Central memory CD8-positive, alpha-beta T cell (primary cell): Measurements from ENCODE around the gene HSD11B2.

Experiments
- ATAC-seq: fragments of 150-1000 bp; cut with Tn5 transposase; replicated peaks from 2 replicates; pipeline ENCODE4 v1.10.0; 2022; ENCODE audit warnings: mild to moderate bottlenecking, moderate FRiP score, moderate number of reproducible peaks; ENCODE audit not compliant: poor library complexity, severe bottlenecking; ENCODE audit errors: extremely low read depth
- DNase-seq, 2 donors: peaks; one replicate each; pipeline ENCODE4 v3.0.0; 2021; ENCODE audit warnings: low spot score in 2 of 2
- H3K27ac Mint-ChIP-seq: one replicate; pipeline ENCODE4 v1.8.0; 2022; ENCODE audit warnings: low read depth, mild to moderate bottlenecking, moderate library complexity, mixed read lengths
- H3K27me3 Mint-ChIP-seq: one replicate; pipeline ENCODE4 v1.8.0; 2022; ENCODE audit warnings: mixed read lengths
- H3K36me3 Mint-ChIP-seq: one replicate; pipeline ENCODE4 v1.8.0; 2022; ENCODE audit warnings: mild to moderate bottlenecking, moderate library complexity, mixed read lengths; ENCODE audit not compliant: insufficient read depth
- H3K4me1 Mint-ChIP-seq: one replicate; pipeline ENCODE4 v1.8.0; 2022; ENCODE audit warnings: mixed read lengths
- H3K4me3 Mint-ChIP-seq: one replicate; pipeline ENCODE4 v1.8.0; 2022; ENCODE audit warnings: mild to moderate bottlenecking, moderate library complexity, mixed read lengths
- H3K9me3 Mint-ChIP-seq: one replicate; pipeline ENCODE4 v1.8.0; 2022; ENCODE audit warnings: mixed read lengths

The HSD11B2 gene

DNA sequence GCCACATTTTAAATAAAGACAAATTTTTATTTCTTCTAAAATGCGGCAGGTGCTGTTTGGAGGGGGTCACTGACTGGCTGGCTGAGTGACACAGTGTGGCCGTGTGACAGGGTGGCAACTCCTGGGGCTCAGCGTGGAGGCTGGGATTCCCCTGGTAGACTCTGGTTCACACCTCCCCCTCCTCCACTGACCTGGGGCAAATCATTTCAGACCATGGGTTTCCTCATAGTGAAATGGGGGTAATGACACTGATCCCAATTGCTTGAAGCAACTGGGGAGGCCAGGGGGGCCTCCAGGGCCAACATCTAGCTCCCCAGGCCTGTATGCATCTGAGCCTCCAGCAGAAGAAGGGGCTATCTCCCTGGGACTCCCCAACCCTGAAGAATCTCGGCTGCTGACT lies 6.6 kb downstream of the HSD11B2 start:
- Mint-ChIP-seq H3K4me3 (no peak overlapping the region), H3K36me3 (peaks cover 7% of the 10 kb centered on the region), H3K27ac (peak overlapping the region; percentile 69), H3K9me3 (no peaks in the 10 kb centered on the region), H3K4me1 (peaks cover 8% of the 10 kb centered on the region), H3K27me3 (no peaks in the 10 kb centered on the region)
- no peak for ATAC-seq
- no peak for DNase-seq

DNA sequence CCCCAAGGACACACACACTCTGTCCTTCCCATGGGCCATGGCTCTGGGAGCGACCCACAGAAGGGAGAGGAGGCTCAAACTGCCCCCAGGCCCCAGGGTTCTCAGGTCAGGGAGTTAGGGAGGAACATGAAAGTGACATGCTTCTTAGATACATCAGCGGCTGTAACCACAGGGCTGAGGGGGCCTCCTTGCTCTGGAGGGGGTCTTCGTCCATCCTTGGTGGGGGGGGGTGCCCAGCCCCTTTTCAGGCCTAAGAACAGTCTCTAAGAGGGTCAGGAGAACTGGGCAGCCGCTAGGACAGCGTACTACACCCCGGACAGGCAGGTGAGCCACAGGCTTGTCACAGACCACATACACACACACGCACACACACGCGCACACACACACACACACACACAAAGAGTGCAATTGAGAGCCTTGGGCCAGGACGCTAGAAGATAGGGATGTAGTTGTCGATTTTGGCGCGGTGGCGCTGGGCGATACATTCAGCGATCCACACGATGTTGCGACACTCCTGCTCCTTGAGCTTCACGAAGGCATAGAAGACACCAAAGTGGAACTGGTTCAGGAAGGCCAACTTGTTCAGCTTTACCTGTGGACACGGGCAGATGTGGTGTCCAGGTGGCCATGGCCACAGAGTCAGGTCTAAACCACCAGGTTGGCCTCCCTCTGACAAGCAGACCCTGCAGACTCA lies 7.3 kb downstream of the HSD11B2 start:
- H3K4me1 Mint-ChIP-seq: peaks cover 8% of the 10 kb centered on the region
- H3K4me3 Mint-ChIP-seq: no peak overlapping the region
- peaks cover 7% of the 10 kb centered on the region for H3K36me3 Mint-ChIP-seq
- no peak for ATAC-seq
- H3K9me3 Mint-ChIP-seq: no peaks in the 10 kb centered on the region
- H3K27ac Mint-ChIP-seq: peak overlapping the region; percentile 69
- H3K27me3 Mint-ChIP-seq: no peaks in the 10 kb centered on the region
- DNase-seq: no peak

DNA sequence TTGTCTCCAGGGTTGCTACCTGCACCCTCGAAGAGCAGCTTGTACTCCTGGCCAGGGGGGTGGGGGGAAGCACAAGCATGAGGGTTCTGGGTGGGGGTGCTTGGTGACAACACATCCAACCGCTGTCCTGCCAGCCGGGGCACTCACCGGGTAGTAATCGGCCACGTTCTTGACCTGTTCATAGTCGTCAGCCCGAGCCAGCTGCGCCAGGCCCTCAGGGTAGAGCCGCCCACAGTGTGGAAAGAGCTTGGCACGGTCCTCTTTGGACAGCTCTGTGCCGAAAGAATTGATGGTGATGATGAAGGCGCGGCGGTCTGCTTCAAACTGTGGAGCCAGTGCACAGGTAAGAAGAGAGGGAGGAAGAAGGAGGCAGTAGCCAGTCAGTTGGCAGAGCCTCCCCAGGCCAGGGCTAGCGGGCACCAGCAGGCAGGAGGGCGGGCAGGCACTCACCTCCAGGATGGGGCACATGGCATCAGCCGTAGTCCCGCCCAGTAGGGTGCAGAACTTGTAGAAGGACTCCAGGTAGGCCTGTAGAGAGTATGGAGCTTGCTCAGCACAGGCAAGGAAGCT lies 8.0 kb downstream of the HSD11B2 start:
- H3K27me3 Mint-ChIP-seq: no peaks in the 10 kb centered on the region
- H3K9me3 Mint-ChIP-seq: no peaks in the 10 kb centered on the region
- H3K27ac Mint-ChIP-seq: no peak overlapping the region

DNA sequence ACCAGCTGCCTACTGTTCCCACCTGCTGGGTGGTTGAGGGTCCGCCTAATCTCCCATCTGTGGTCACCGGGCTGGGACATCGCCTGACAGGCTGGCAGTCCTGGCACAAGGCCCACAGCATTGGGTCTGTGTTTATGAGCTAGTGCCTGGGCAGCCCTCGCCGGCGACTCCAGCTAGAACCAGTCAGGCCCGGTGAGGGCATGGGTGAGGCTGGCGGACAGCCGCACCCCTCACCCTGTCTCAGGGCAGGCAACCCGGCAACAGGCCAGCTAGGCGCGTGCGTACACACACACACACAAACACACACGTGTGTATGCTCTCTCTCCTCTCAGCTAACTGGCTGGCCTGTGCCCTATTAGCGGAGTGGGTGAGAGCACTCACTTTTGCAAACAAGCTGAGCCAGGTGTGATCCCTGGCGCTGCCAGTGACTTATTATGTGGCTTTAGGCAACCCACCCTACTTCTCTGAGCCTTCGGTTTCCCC lies 10.4 kb downstream of the HSD11B2 start:
- peaks cover 16% of the 10 kb centered on the region for H3K4me1 Mint-ChIP-seq
- H3K9me3 Mint-ChIP-seq: no peaks in the 10 kb centered on the region
- H3K4me3 Mint-ChIP-seq: no peak overlapping the region
- DNase-seq (no peak), ATAC-seq (no peak)
- no peaks in the 10 kb centered on the region for H3K27me3 Mint-ChIP-seq
- H3K36me3 Mint-ChIP-seq: peaks cover 10% of the 10 kb centered on the region
- H3K27ac Mint-ChIP-seq: no peak overlapping the region

More for the DNA sequence above, 8.0 kb downstream of the HSD11B2 start:
- DNase-seq (no peak), ATAC-seq (no peak)
- peaks cover 8% of the 10 kb centered on the region for H3K4me1 Mint-ChIP-seq
- peaks cover 7% of the 10 kb centered on the region for H3K36me3 Mint-ChIP-seq
- no peak overlapping the region for H3K4me3 Mint-ChIP-seq

DNA sequence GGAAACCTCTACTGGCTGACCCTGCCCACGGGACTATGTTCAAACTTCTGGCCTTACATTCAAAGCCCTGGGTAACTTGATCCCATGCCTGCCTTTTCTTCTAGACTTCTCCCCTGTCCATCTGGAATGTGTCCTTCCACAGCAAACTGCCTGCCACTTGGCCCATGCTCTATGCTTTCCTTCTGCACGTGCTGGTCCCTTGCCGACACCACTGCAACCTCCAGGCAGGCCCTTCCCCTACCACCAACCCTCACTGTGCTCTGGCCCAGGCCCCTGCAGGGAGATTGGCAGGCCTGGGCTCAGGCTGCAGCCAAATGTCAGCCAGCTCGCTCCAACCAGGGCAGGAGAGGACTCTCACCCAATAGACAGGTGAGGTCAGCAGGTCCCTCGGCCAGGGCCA lies 11.0 kb downstream of the HSD11B2 start:
- Mint-ChIP-seq H3K27me3 (no peaks in the 10 kb centered on the region), H3K27ac (no peak overlapping the region), H3K36me3 (peaks cover 12% of the 10 kb centered on the region), H3K4me1 (peaks cover 22% of the 10 kb centered on the region), H3K4me3 (no peak overlapping the region), H3K9me3 (no peaks in the 10 kb centered on the region)
- DNase-seq (no peak), ATAC-seq (no peak)

DNA sequence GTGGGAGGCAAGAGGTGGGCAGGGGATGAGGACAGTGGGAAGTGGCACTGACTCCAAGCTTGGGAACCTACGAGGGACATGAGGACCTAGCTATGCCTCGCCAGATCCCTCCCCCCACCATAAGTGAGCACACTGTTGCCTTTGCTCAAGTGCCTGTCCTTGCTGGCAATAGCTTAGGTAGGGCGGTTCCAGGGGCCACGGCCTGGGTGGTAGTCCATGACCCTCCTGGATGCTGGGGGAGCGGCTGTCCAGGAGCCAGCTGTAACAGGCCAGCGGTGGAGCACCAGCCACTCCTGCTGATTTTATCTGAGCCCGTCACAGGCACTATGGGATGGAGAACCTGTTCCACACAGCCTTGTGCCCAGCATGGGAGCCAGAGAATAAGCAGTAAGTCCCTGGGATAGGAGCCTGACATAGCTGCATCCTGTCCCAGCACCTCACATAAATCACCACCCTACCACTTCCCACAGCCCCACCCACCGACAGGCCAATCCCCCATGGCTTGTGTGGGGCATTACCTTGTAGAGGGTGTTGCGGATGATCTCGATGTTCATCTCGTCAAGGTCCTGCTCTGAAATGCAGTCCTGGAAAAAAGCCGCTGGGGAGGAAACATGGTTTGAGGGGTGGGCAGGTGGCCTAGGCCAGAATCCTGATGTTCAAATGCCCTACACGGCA lies 11.8 kb downstream of the HSD11B2 start:
- ATAC-seq: no peak
- H3K27ac Mint-ChIP-seq: no peak overlapping the region
- peaks cover 12% of the 10 kb centered on the region for H3K36me3 Mint-ChIP-seq
- no peak overlapping the region for H3K4me3 Mint-ChIP-seq
- no peak for DNase-seq
- H3K27me3 Mint-ChIP-seq: no peaks in the 10 kb centered on the region
- H3K9me3 Mint-ChIP-seq: no peaks in the 10 kb centered on the region
- peaks cover 24% of the 10 kb centered on the region for H3K4me1 Mint-ChIP-seq

DNA sequence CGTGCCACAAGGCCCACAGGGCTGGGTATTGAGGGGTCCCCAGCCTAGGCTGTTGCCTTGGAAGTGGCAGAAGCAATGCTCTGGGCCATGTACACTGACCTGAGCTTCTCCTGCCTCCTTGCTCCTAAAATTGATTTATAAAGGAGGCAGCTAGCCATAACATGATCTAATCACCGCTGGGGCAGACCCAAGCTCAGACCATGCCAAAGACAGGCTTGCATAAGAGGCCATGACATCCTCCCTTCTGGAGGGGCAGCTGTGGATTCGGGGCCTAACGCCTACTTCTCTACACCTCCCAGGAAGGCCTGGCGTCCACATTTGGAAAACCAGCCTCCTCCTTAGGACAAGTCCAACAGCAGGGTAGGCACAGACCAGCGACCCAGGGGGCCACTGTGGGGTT lies 12.3 kb downstream of the HSD11B2 start:
- no peaks in the 10 kb centered on the region for H3K9me3 Mint-ChIP-seq

DNA sequence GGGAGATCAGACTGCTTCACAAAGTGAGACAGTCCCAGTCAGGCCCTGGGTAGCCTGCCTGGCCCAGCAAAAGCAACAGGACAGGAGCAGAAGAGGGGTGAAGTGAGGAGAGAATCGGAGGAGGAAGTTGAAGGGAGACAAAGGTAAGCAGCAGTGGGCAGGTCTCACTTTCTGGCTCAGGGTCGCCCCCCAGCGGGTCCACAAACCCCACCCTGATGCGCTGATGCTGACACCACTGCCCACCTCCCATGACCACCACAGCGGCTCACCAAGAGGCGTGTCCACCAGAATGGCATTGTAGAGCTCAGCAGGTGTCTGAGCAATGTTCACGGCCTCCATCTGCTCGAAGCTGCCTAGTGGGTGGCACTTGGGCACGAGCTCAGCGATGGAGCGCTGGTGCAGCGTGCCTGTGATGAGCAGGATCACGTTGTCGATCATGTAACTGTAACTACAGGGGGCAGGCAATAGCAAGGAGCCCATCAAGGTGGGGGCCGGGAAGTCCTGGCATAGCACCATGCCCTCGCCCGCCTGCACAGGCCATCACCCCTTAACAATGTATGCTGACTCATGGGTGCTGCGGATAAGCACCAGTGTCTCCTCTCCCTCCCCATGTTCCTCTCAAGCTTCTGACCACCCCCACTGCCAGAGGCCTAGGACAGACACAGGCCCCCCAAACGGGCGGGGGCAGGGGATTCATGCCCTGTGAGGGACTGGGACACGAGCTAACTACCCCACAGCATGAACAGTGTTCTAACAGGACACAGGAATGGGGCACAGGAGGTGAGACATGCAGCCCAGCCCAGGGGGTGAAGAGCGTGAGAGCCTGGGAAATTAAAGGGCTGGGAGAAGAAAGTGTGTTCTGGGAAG lies 13.6 kb downstream of the HSD11B2 start:
- Mint-ChIP-seq H3K36me3 (peaks cover 8% of the 10 kb centered on the region), H3K4me1 (peaks cover 20% of the 10 kb centered on the region), H3K9me3 (no peaks in the 10 kb centered on the region), H3K27ac (peak overlapping the region; percentile 60), H3K27me3 (no peaks in the 10 kb centered on the region), H3K4me3 (no peak overlapping the region)
- no peak for ATAC-seq
- DNase-seq: no peak

More for the DNA sequence above, 12.3 kb downstream of the HSD11B2 start:
- peak overlapping the region; percentile 35 for H3K27ac Mint-ChIP-seq
- H3K27me3 Mint-ChIP-seq: no peaks in the 10 kb centered on the region
- no peak overlapping the region for H3K4me3 Mint-ChIP-seq
- H3K4me1 Mint-ChIP-seq: peaks cover 24% of the 10 kb centered on the region
- no peak for DNase-seq
- H3K36me3 Mint-ChIP-seq: peaks cover 12% of the 10 kb centered on the region
- ATAC-seq: no peak

DNA sequence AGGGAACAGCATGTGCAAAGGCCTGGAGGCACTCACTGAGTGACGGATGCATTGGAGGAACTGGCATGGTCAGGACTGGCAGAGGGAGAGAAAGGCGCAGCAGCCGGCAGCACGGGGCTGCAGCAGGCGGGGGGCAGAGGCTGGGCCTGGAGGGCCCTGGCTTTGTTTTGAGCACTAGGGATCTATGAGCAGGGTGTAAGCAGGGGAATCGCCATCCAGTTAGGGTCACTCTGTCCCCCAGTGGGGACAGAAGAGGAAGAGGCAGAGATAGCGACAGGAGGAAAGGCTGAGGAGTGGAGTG lies 14.2 kb downstream of the HSD11B2 start:
- Mint-ChIP-seq H3K4me3 (no peak overlapping the region), H3K9me3 (no peaks in the 10 kb centered on the region), H3K36me3 (peaks cover 9% of the 10 kb centered on the region), H3K4me1 (peaks cover 25% of the 10 kb centered on the region), H3K27ac (peak overlapping the region; percentile 60), H3K27me3 (no peaks in the 10 kb centered on the region)
- ATAC-seq: no peak
- DNase-seq: no peak

DNA sequence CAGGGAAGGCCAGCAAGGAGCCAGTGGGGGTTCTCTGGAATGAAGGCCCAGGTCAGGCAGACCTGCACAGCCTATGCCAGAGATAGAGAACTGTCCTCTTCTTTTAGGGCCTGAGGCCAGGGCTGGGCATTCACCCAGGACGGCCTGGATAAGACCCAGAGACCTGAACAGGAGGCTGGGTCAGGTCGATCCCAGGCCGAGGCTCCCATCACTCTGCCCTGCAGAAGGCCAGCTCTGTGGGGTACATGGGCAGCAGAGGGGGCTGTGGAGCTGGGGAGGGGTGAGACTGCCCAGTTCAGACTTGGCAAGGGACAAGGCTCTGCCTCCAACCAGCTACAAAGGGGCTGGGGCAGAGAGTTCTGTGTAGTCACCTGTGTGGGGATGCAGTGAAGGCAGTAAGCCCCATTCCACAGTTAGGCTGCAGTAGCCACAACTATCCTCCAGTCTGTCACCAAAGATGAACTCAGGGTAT lies 14.6 kb downstream of the HSD11B2 start:
- peaks cover 29% of the 10 kb centered on the region for H3K4me1 Mint-ChIP-seq
- no peak for DNase-seq
- no peaks in the 10 kb centered on the region for H3K9me3 Mint-ChIP-seq
- no peaks in the 10 kb centered on the region for H3K27me3 Mint-ChIP-seq
- ATAC-seq: no peak
- H3K27ac Mint-ChIP-seq: peak overlapping the region; percentile 60
- peaks cover 12% of the 10 kb centered on the region for H3K36me3 Mint-ChIP-seq
- H3K4me3 Mint-ChIP-seq: no peak overlapping the region

DNA sequence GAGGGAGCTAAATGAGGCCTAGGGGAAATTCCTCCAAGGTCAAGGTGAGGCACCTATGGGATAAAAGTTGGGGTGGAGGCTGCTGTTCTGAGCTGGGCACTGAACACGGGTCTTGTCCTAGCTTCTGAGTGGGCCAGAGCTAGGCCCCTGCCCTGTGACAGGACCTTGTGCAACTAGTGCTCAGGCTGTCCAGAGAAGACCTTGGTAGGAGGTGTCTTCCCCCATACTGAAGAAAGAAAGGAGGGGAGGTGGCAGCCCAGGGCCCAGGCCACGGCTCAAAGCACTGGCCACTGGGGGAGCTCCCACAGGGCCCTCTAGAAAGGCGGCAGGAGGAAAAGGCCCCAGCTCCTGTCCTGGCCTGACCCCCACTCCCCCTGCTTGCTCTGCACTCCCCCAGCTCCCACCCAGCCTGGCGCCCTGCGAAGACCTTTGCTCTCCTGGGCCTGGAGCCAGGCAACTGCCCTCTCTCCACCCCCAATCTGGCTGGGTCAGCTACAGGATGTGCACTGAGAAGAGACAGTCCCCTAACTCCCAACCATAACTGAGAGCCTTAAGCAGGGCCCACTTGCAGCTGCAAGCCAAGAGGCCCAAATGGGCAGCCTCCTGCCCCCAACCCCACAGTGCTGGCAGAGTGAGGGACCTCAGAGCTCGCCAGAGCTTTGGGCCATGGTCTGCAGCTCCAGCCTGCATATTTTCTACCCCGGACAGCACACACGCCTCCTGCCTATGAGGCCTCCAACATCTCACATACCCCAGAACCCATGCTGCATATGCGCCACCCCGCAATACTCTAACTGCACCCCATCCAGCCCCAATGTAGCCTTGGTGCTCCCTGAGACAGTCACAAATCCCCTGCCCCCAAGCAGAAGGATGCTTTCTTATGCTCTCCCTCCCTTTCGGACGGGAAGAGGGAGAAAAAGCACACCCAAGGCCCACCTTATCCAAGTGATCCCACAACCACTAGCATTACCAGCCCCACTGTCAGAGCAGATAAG lies 15.3 kb downstream of the HSD11B2 start:
- Mint-ChIP-seq H3K4me3 (no peak overlapping the region), H3K4me1 (peaks cover 34% of the 10 kb centered on the region), H3K9me3 (no peaks in the 10 kb centered on the region), H3K36me3 (peaks cover 14% of the 10 kb centered on the region), H3K27me3 (no peaks in the 10 kb centered on the region), H3K27ac (peak overlapping the region; percentile 41)
- DNase-seq (no peak), ATAC-seq (no peak)
